ENCODE measurements around the gene FBXL13.

FBXL13 gene

GRCh38 chr7:102897856-102898531 lies 176.6 kb downstream of the FBXL13 start:
- no peak for DNase-seq (ENCODE audit: low read depth in 1 of 2, low spot score in 1 of 2)

GRCh38 chr7:102897211-102897631 lies 177.4 kb downstream of the FBXL13 start:
- DNase-seq (ENCODE audit: low read depth in 1 of 2, low spot score in 1 of 2): no peak

GRCh38 chr7:102896585-102896984 lies 178.0 kb downstream of the FBXL13 start:
- no peak for DNase-seq (ENCODE audit: low read depth in 1 of 2, low spot score in 1 of 2)

- DNase-seq (ENCODE audit: low read depth in 1 of 2, low spot score in 1 of 2): no peak
Observed at GRCh38 chr7:102895602-102896001, 179.0 kb downstream of the FBXL13 start.

- no peak for DNase-seq (ENCODE audit: low read depth in 1 of 2, low spot score in 1 of 2)
Observed at GRCh38 chr7:102892631-102893278, 181.8 kb downstream of the FBXL13 start.

GRCh38 chr7:102891693-102892261 lies 182.8 kb downstream of the FBXL13 start:
- DNase-seq (ENCODE audit: low read depth in 1 of 2, low spot score in 1 of 2): no peak

- no peak for DNase-seq (ENCODE audit: low read depth in 1 of 2, low spot score in 1 of 2)
Observed at GRCh38 chr7:102890971-102891692, 183.5 kb downstream of the FBXL13 start.

- DNase-seq (ENCODE audit: low read depth in 1 of 2, low spot score in 1 of 2): no peak
Observed at GRCh38 chr7:102890292-102890970, 184.2 kb downstream of the FBXL13 start.

GRCh38 chr7:102889851-102890250 lies 184.7 kb downstream of the FBXL13 start:
- DNase-seq (ENCODE audit: low read depth in 1 of 2, low spot score in 1 of 2): no peak

GRCh38 chr7:102888561-102889233 lies 185.9 kb downstream of the FBXL13 start:
- no peak for DNase-seq (ENCODE audit: low read depth in 1 of 2, low spot score in 1 of 2)

GRCh38 chr7:102883098-102883860 lies 191.3 kb downstream of the FBXL13 start:
- DNase-seq (ENCODE audit: low read depth in 1 of 2, low spot score in 1 of 2): no peak

- DNase-seq (ENCODE audit: low read depth in 1 of 2, low spot score in 1 of 2): no peak
Observed at GRCh38 chr7:102875700-102876295, 198.8 kb downstream of the FBXL13 start.

- DNase-seq (ENCODE audit: low read depth in 1 of 2, low spot score in 1 of 2): no peak
Observed at GRCh38 chr7:102874966-102875365, 199.6 kb downstream of the FBXL13 start.

GRCh38 chr7:102874166-102874829 lies 200.3 kb downstream of the FBXL13 start:
- no peak for DNase-seq (ENCODE audit: low read depth in 1 of 2, low spot score in 1 of 2)

GRCh38 chr7:102873470-102874165 lies 201.0 kb downstream of the FBXL13 start:
- no peak for DNase-seq (ENCODE audit: low read depth in 1 of 2, low spot score in 1 of 2)

GRCh38 chr7:102872460-102872859 lies 202.1 kb downstream of the FBXL13 start:
- DNase-seq (ENCODE audit: low read depth in 1 of 2, low spot score in 1 of 2): no peak

GRCh38 chr7:102869195-102869594 lies 205.4 kb downstream of the FBXL13 start:
- no peak for DNase-seq (ENCODE audit: low read depth in 1 of 2, low spot score in 1 of 2)

GRCh38 chr7:102866535-102867215 lies 207.9 kb downstream of the FBXL13 start:
- no peak for DNase-seq (ENCODE audit: low read depth in 1 of 2, low spot score in 1 of 2)
